Right lobe of liver (tissue), 4 donors: Measurements from ENCODE around the gene LRP1.

Source experiments
- CTCF ChIP-seq, 4 donors: fragments of 200-600 bp in 3 of 4; fragments of 450-650 bp in 1 of 4; IDR thresholded peaks; one replicate each; pipeline versions ENCODE4 v1.5.1 to v1.8.0; 2016 to 2022; ENCODE audit warnings: antibody characterized with exemption in 4 of 4, mild to moderate bottlenecking in 2 of 4
- POLR2A ChIP-seq: fragments of 450-650 bp; IDR thresholded peaks from one replicate; pipeline ENCODE4 v1.6.1; 2017; ENCODE audit warnings: antibody characterized with exemption, mild to moderate bottlenecking
- donor health status: DM: no; HTN: no; CAD: no.
- donor health status: DM: no; HTN: no; CAD: no.
- donor health status: DM: no; HTN: yes; CAD: no.

- peak; percentile 59 to 82 (median 78) for TF ChIP-seq CTCF (IDR thresholded peaks at IDR 0.05)
- no peak for TF ChIP-seq POLR2A
Measured at GRCh38 chr12:57243521-57244311, 115.4 kb downstream of the LRP1 start.
